Endodermal cell (in vitro differentiated cells): ENCODE results near the gene LRMDA. TPM values are rescaled to one million over a fixed set of nuclear protein-coding genes. Genes with fewer than 3 reads are reported as not detected.

ENCODE experiments used
- DNase-seq: peaks from one replicate; pipeline ENCODE4 v3.0.0-alpha.2; 2017
- H3K27ac ChIP-seq: 2 replicates; pipeline ENCODE4 v1.5.1; 2013; ENCODE audit warnings: mild to moderate bottlenecking, low read depth, low read length, moderate library complexity
- H3K27me3 ChIP-seq: 2 replicates; pipeline ENCODE4 v1.6.1; 2013; ENCODE audit warnings: mild to moderate bottlenecking, low read length, moderate library complexity; ENCODE audit not compliant: insufficient read depth, control insufficient read depth, poor library complexity, severe bottlenecking
- H3K36me3 ChIP-seq: 2 replicates; pipeline ENCODE4 v1.7.0; 2013; ENCODE audit warnings: mild to moderate bottlenecking, low read length, moderate library complexity; ENCODE audit not compliant: control insufficient read depth, insufficient read depth
- H3K4me1 ChIP-seq: one replicate; pipeline ENCODE4 v1.7.0; 2013; ENCODE audit warnings: low read length; ENCODE audit not compliant: control insufficient read depth, insufficient read depth
- H3K4me3 ChIP-seq: 2 replicates; pipeline ENCODE4 v1.5.1; 2013; ENCODE audit warnings: mild to moderate bottlenecking, low read length, moderate library complexity
- H3K9ac ChIP-seq: 2 replicates; pipeline ENCODE4 v1.6.1; 2013; ENCODE audit warnings: mild to moderate bottlenecking, low read length, moderate library complexity; ENCODE audit not compliant: poor library complexity, severe bottlenecking; ENCODE audit errors: extremely low read depth
- H3K9me3 ChIP-seq: 2 replicates; pipeline ENCODE4 v1.6.1; 2013; ENCODE audit warnings: mild to moderate bottlenecking, low read length, moderate library complexity; ENCODE audit not compliant: control insufficient read depth
- H3K27ac Mint-ChIP-seq: 2 replicates; pipeline ENCODE4 v1.8.0; 2020; ENCODE audit warnings: mixed read lengths
- H3K27me3 Mint-ChIP-seq: 2 replicates; pipeline ENCODE4 v1.8.0; 2021; ENCODE audit warnings: mild to moderate bottlenecking, mixed read lengths; ENCODE audit not compliant: insufficient read depth
- H3K36me3 Mint-ChIP-seq: 2 replicates; pipeline ENCODE4 v1.8.0; 2020; ENCODE audit warnings: low read depth, mixed read lengths
- H3K4me1 Mint-ChIP-seq: 2 replicates; pipeline ENCODE4 v1.8.0; 2020; ENCODE audit warnings: mixed read lengths
- H3K4me3 Mint-ChIP-seq: 2 replicates; pipeline ENCODE4 v1.8.0; 2020; ENCODE audit warnings: mild to moderate bottlenecking, moderate library complexity, mixed read lengths
- H3K9me3 Mint-ChIP-seq: 2 replicates; pipeline ENCODE4 v1.8.0; 2020; ENCODE audit warnings: mild to moderate bottlenecking, mixed read lengths
- WGBS, 2 experiments: methylation state at CpG; one replicate each; pipeline versions ENCODE4 v1.1.5 to v1.1.7; 2013; ENCODE audit warnings: missing lambda C conversion rate in 2 of 2, mixed read lengths in 1 of 2; ENCODE audit not compliant: insufficient coverage in 1 of 2, insufficient read length in 1 of 2; 5-methylcytosine and 5-hydroxymethylcytosine counted together
- total RNA-seq, 2 donors: library from RNA; stranded (reverse); fragmentation: NEBNext Ultra II Directional in 1 of 2; extraction: Animal tissue kit (Norgen Biotek cat#: 25700) in 1 of 2; gene quantifications; 2 replicates in 1 of 2; 3 replicates in 1 of 2; pipeline ENCODE4 v1.2.1, GENCODE V29; 2021
- TF ChIP-seq, protein P1 (sequence below): fragments of 200-600 bp; sonication (generic); conservative IDR thresholded peaks from 2 replicates; pipeline ENCODE4 v1.5.0; 2021; ENCODE audit warnings: antibody characterized with exemption, mild to moderate bottlenecking

The LRMDA gene
- total RNA-seq, 2 donors from 2014 or later, result 1.7 to 5.1 TPM

DNA sequence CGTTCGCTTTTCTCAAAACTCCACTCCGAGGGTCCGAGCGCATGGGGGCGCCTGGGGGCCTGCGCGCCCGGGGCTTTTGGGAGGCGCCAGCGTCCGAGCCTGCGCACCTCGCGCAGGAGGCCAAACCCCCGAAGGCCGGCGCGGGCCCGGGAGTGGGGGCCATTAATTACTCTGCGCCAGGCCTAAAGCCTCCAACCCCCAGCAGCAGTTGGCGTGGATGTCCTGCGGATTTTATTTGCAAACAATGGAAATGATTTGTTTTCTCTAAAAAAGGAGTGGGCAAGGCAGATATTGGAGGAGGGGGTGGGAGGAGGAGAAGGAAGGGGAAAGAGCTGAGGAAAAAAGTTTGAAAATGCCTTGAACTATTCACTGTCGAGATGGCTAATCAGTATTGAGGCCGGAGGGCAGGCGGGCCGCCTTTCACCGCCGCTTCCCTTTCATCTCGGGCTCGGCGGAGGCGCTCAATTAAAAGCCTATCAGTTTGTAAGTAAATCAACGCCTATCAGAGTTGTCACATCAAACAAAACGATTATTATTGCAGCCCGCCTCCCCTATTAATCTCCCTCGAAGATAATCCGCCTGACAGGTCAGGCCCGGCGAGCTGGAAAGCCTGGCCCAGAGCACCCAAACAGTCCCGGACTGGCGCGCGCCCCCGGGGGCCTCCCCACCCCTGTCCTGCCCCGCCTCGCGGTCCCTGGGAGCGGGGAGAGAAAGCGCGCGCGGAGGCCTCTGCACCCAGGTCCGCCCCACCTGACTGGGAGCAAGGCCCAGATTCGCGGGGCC lies 26.4 kb upstream of the LRMDA start:
- Histone ChIP-seq H3K27me3 (peaks cover 81% of the 10 kb centered on the region), H3K27ac (peak overlapping the region; percentile 93), H3K4me3 (peak overlapping the region; percentile 87), H3K9ac (no peak overlapping the region), H3K4me1 (peaks cover 5% of the 10 kb centered on the region), H3K9me3 (no peaks in the 10 kb centered on the region), H3K36me3 (no peaks in the 10 kb centered on the region)
- Mint-ChIP-seq H3K36me3 (no peaks in the 10 kb centered on the region), H3K27me3 (peaks cover 85% of the 10 kb centered on the region), H3K4me3 (peak overlapping the region; percentile 61), H3K27ac (no peak overlapping the region), H3K4me1 (peaks cover 36% of the 10 kb centered on the region), H3K9me3 (no peaks in the 10 kb centered on the region)
- peak; percentile 79 for DNase-seq
- TF ChIP-seq, protein P1, sequence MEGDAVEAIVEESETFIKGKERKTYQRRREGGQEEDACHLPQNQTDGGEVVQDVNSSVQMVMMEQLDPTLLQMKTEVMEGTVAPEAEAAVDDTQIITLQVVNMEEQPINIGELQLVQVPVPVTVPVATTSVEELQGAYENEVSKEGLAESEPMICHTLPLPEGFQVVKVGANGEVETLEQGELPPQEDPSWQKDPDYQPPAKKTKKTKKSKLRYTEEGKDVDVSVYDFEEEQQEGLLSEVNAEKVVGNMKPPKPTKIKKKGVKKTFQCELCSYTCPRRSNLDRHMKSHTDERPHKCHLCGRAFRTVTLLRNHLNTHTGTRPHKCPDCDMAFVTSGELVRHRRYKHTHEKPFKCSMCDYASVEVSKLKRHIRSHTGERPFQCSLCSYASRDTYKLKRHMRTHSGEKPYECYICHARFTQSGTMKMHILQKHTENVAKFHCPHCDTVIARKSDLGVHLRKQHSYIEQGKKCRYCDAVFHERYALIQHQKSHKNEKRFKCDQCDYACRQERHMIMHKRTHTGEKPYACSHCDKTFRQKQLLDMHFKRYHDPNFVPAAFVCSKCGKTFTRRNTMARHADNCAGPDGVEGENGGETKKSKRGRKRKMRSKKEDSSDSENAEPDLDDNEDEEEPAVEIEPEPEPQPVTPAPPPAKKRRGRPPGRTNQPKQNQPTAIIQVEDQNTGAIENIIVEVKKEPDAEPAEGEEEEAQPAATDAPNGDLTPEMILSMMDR, result no peak
- 0% methylated on average over 30 to 56 of the region's 56 CpGs for WGBS, 2 experiments

DNA sequence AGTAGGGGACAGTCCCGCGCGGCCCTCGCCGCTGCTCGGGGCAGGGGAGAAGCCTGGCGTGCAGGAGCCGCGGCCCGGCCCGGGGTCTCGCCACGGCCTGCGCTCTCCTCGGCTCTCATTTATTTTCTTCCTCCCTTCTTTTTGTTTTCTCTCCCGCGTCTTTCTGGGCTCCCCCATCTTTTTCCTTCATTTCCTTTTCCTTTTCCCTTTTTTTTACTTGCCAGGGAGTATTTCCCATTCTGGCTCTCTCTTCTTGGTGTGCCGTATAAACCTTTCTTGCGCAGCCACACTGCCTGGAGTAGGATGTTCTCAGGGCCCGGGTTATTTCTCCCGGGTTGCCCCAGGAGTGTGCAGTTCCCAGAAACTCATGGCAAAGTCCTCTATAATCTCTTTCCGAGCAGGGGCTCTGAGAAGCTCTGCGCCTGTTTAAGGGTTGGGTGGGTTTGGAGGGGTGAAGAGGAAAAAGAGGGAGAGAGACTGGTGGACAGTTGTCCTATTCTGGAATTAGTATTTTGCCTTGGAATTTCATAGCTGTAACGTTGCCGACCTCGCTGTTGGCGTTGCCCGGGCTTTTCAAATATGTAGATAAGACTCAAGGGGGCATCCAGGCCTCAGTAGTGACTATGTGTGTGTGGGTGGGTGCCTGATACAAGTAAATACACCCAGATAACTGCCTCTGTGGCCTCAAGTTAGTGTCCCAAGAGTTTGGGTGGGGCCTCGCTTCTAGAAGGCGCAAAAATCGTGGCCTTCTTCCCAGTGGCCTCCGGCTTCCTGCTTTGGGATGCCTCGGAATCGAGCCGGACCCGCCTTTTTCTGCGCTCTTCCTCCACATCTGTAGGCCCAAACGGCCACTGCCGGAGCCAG lies 25.6 kb upstream of the LRMDA start:
- no peaks in the 10 kb centered on the region for H3K9me3 ChIP-seq
- Mint-ChIP-seq H3K36me3 (no peaks in the 10 kb centered on the region), H3K4me1 (peaks cover 40% of the 10 kb centered on the region), H3K9me3 (no peaks in the 10 kb centered on the region), H3K27ac (no peak overlapping the region), H3K27me3 (peaks cover 85% of the 10 kb centered on the region), H3K4me3 (peak overlapping the region; percentile 61)
- no peak overlapping the region for H3K4me3 ChIP-seq
- TF ChIP-seq, protein P1, result no peak
- H3K9ac ChIP-seq, result no peak overlapping the region
- H3K27ac ChIP-seq, result peak overlapping the region; percentile 45
- H3K36me3 ChIP-seq, result no peaks in the 10 kb centered on the region
- H3K4me1 ChIP-seq, result peaks cover 5% of the 10 kb centered on the region
- WGBS, 2 experiments, result 8 to 13% methylated on average over 15 to 39 of the region's 39 CpGs
- peaks cover 81% of the 10 kb centered on the region for H3K27me3 ChIP-seq
- peak; percentile 56 for DNase-seq

DNA sequence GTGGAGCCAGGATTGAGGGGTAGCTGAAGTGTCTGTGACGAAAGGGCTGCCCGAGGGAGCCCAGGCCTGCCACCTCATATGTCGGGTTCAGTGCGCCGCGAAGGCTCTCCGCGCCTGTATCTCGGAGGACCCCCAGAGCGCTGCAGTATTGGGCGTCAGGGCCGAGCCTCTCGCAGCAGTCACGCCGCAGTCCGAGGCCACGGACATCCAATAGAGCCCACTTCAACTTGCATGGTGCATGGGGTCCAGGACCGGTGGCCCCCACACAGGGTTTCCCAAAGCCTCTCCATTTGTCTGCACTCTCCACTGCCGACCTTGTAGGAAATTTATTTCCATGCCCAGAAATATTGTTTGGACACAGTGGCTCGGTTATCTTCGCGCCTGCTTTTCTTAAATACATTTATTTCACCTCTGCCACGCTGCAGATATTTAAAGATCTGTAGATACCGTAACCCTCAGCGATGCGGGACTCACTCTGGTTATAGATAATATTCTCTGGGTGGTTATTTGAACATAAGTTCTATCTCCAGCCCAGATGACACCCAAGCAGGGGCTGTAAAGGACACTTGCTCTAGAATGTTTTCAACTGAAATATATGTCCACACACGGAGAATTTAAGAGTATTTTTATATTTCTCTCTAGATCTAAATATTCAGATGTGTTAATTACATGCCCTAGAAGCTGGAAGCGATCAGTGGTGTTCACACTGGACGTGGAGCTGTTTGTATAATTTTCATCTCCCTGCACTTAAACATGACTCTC lies 24.8 kb upstream of the LRMDA start:
- Histone ChIP-seq H3K36me3 (no peaks in the 10 kb centered on the region), H3K27me3 (peaks cover 86% of the 10 kb centered on the region), H3K9me3 (no peaks in the 10 kb centered on the region), H3K4me3 (no peak overlapping the region), H3K4me1 (peaks cover 5% of the 10 kb centered on the region), H3K9ac (no peak overlapping the region), H3K27ac (no peak overlapping the region)
- TF ChIP-seq, protein P1, result no peak
- Mint-ChIP-seq H3K9me3 (no peaks in the 10 kb centered on the region), H3K36me3 (no peaks in the 10 kb centered on the region), H3K4me1 (peaks cover 40% of the 10 kb centered on the region), H3K27ac (no peak overlapping the region), H3K27me3 (peaks cover 90% of the 10 kb centered on the region), H3K4me3 (no peak overlapping the region)
- WGBS, 2 experiments, result 11 to 15% methylated on average over 11 to 29 of the region's 29 CpGs
- DNase-seq, result peak; percentile 71
